Hepatocyte (in vitro differentiated cells): ENCODE measurements around the gene ANO4. TPM values are rescaled to one million over a fixed set of nuclear protein-coding genes. Genes with fewer than 3 reads are reported as not detected.

Experiments
- DNase-seq: peaks from one replicate; pipeline ENCODE4 v3.0.0-alpha.2; 2016; ENCODE audit warnings: low spot score
- H2AFZ ChIP-seq: fragments of 200-600 bp; sonication (generic); 2 replicates; pipeline ENCODE4 v1.6.0; 2016; ENCODE audit warnings: antibody characterized with exemption, mild to moderate bottlenecking
- H3K27ac ChIP-seq: fragments of 200-600 bp; sonication (generic); 2 replicates; pipeline ENCODE4 v1.5.1; 2016; ENCODE audit warnings: mild to moderate bottlenecking
- H3K27me3 ChIP-seq: fragments of 200-600 bp; sonication (generic); 2 replicates; pipeline ENCODE4 v1.6.1; 2016
- H3K36me3 ChIP-seq: fragments of 200-600 bp; sonication (generic); replicated peaks from 2 replicates; pipeline ENCODE4 v1.5.1; 2016; ENCODE audit warnings: low read depth; ENCODE audit not compliant: insufficient read depth
- H3K4me1 ChIP-seq: fragments of 200-600 bp; sonication (generic); 2 replicates; pipeline ENCODE4 v1.5.1; 2016; ENCODE audit warnings: mild to moderate bottlenecking, moderate library complexity; ENCODE audit not compliant: insufficient read depth
- H3K4me2 ChIP-seq: fragments of 200-600 bp; sonication (generic); 2 replicates; pipeline ENCODE4 v1.6.0; 2016
- H3K4me3 ChIP-seq: fragments of 200-600 bp; sonication (generic); 2 replicates; pipeline ENCODE4 v1.5.1; 2016; ENCODE audit warnings: mild to moderate bottlenecking
- H3K79me2 ChIP-seq: fragments of 200-600 bp; sonication (generic); 2 replicates; pipeline ENCODE4 v1.6.0; 2017; ENCODE audit warnings: mild to moderate bottlenecking
- H3K9me2 ChIP-seq: fragments of 200-600 bp; sonication (generic); replicated peaks from 2 replicates; pipeline ENCODE4 v1.6.0; 2017; ENCODE audit warnings: mild to moderate bottlenecking; ENCODE audit not compliant: insufficient read depth
- H3K9me3 ChIP-seq: fragments of 200-600 bp; sonication (generic); 2 replicates; pipeline ENCODE4 v1.5.1; 2016; ENCODE audit warnings: low read depth, mild to moderate bottlenecking
- H4K20me1 ChIP-seq: fragments of 200-600 bp; sonication (generic); 2 replicates; pipeline ENCODE4 v1.6.0; 2016; ENCODE audit warnings: mild to moderate bottlenecking; ENCODE audit not compliant: insufficient read depth, poor library complexity, severe bottlenecking
- EZH2 ChIP-seq: fragments of 200-600 bp; sonication (generic); IDR thresholded peaks from 2 replicates; pipeline ENCODE4 v1.6.1; 2016; ENCODE audit warnings: antibody characterized with exemption, mild to moderate bottlenecking, borderline replicate concordance
- EZH2phosphoT487 ChIP-seq: fragments of 200-600 bp; sonication (generic); IDR thresholded peaks from one replicate; pipeline ENCODE4 v1.6.1; 2018; ENCODE audit warnings: antibody characterized with exemption, mild to moderate bottlenecking, low read depth, moderate library complexity; ENCODE audit not compliant: unreplicated experiment, severe bottlenecking
- WGBS: methylation state at CpG from one replicate; pipeline ENCODE4 v1.1.6; 2016; ENCODE audit warnings: low lambda C conversion rate; ENCODE audit errors: missing lambda C conversion rate; 5-methylcytosine and 5-hydroxymethylcytosine counted together
- polyA plus RNA-seq: library from polyadenylated mRNA; unstranded; fragments of >200 nt; fragmentation: Nextera tagmentation; extraction: Ambion mirVana; gene quantifications from 2 replicates; pipeline ENCODE4 v1.2.1, GENCODE V29; 2016
- total RNA-seq: library from RNA; depleted of rRNA; stranded (reverse); fragments of >200 nt; gene quantifications from 2 replicates; pipeline ENCODE4 v1.2.3, GENCODE V29; 2014
- TF ChIP-seq, protein P1 (sequence below): fragments of 200-600 bp; sonication (generic); IDR thresholded peaks from 2 replicates; pipeline ENCODE4 v1.5.1; 2016; ENCODE audit warnings: antibody characterized with exemption, mild to moderate bottlenecking; ENCODE audit not compliant: poor library complexity

The ANO4 gene
- total and polyA plus RNA-seq, 2 experiments from 2014 or later, result 1.6 to 2.3 TPM

DNA sequence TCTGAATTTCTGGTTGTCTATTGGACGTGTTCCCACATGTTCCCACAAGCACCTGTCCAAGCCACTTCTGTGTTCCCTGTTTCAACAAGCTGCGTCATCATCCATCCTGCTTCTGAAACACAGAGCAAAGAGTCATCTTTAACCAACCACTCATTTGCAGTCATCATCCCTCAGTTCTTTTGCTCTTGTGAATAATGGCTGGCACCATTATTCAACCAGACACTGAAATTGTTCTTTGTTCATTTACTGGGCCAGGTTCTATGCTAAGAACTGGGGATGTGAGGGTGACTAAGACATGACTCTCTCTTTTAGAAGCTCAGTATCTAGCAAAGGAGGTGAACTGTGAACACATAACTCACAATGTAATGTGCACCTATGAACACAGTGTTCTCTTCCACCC is 40.7 kb upstream of the ANO4 start:
- Histone ChIP-seq H3K9me2 (no peaks in the 10 kb centered on the region), H2AFZ (no peak overlapping the region), H4K20me1 (no peaks in the 10 kb centered on the region), H3K4me3 (no peak overlapping the region), H3K9me3 (no peaks in the 10 kb centered on the region), H3K36me3 (no peaks in the 10 kb centered on the region), H3K27me3 (no peaks in the 10 kb centered on the region), H3K27ac (no peak overlapping the region), H3K79me2 (no peaks in the 10 kb centered on the region), H3K4me1 (no peaks in the 10 kb centered on the region), H3K4me2 (no peak overlapping the region)
- TF ChIP-seq, protein P1, sequence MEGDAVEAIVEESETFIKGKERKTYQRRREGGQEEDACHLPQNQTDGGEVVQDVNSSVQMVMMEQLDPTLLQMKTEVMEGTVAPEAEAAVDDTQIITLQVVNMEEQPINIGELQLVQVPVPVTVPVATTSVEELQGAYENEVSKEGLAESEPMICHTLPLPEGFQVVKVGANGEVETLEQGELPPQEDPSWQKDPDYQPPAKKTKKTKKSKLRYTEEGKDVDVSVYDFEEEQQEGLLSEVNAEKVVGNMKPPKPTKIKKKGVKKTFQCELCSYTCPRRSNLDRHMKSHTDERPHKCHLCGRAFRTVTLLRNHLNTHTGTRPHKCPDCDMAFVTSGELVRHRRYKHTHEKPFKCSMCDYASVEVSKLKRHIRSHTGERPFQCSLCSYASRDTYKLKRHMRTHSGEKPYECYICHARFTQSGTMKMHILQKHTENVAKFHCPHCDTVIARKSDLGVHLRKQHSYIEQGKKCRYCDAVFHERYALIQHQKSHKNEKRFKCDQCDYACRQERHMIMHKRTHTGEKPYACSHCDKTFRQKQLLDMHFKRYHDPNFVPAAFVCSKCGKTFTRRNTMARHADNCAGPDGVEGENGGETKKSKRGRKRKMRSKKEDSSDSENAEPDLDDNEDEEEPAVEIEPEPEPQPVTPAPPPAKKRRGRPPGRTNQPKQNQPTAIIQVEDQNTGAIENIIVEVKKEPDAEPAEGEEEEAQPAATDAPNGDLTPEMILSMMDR, result no peak
- DNase-seq, result no peak
- WGBS, result 88% methylated on average over 2 of the region's 2 CpGs

DNA sequence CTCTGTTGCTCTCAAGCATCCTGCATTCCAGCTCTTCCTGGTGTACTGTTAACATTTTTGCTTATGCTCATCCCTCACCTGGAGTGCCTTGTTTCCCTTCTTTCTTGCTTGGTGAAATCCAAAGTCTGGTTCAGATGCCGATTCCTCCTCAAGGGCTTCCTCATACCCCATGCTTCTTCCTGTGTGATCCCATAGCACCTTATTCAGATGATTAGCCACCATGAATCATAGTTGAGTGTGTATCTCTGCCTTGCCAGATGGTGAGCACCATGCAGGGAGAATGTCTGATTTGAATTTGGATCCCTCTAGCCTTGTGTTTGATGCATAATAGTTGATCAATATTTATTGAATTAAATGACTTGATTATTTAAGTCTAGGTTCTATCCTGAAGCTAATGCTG is 39.4 kb upstream of the ANO4 start:
- no peaks in the 10 kb centered on the region for H3K27me3 ChIP-seq
- no peak for DNase-seq
- no peaks in the 10 kb centered on the region for H3K36me3 ChIP-seq
- no peaks in the 10 kb centered on the region for H3K9me2 ChIP-seq
- no peaks in the 10 kb centered on the region for H4K20me1 ChIP-seq
- no peak overlapping the region for H3K4me3 ChIP-seq
- no peak overlapping the region for H3K27ac ChIP-seq
- WGBS, result 100% methylated on average over 1 of the region's 1 CpG
- no peak for TF ChIP-seq EZH2
- no peak for TF ChIP-seq EZH2phosphoT487
- TF ChIP-seq, protein P1, result no peak
- H3K79me2 ChIP-seq, result no peaks in the 10 kb centered on the region
- no peaks in the 10 kb centered on the region for H3K4me1 ChIP-seq
- no peaks in the 10 kb centered on the region for H3K9me3 ChIP-seq
- no peak overlapping the region for H2AFZ ChIP-seq
- no peak overlapping the region for H3K4me2 ChIP-seq

DNA sequence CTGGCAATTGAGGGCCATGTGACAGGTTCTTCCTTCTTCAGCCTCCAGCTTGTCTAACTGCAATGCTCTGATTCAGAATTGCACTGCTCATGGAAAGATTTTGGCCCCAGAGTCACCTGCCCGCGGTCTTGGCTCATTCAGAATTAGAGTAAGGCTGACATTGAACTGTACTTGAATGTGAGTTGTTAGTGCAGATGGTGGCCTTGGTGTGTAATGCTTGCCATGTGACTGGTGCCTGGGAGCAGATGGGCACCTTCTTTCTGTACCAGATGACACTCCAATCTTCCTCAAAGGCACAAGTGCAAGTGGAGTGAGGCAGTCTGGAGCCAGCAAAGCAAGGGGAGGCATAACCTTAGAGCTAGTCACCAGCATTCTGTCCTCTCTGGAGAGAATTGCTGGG is 36.5 kb upstream of the ANO4 start:
- Histone ChIP-seq H3K9me3 (no peaks in the 10 kb centered on the region), H3K27me3 (no peaks in the 10 kb centered on the region), H3K4me3 (no peak overlapping the region), H3K36me3 (no peaks in the 10 kb centered on the region), H3K9me2 (no peaks in the 10 kb centered on the region), H3K79me2 (no peaks in the 10 kb centered on the region), H3K4me2 (no peak overlapping the region), H3K27ac (no peak overlapping the region), H3K4me1 (no peaks in the 10 kb centered on the region), H2AFZ (no peak overlapping the region), H4K20me1 (no peaks in the 10 kb centered on the region)
- DNase-seq, result no peak
- TF ChIP-seq, protein P1, result no peak
- TF ChIP-seq EZH2 (no peak), EZH2phosphoT487 (no peak)
- 93% methylated on average over 2 of the region's 2 CpGs for WGBS

DNA sequence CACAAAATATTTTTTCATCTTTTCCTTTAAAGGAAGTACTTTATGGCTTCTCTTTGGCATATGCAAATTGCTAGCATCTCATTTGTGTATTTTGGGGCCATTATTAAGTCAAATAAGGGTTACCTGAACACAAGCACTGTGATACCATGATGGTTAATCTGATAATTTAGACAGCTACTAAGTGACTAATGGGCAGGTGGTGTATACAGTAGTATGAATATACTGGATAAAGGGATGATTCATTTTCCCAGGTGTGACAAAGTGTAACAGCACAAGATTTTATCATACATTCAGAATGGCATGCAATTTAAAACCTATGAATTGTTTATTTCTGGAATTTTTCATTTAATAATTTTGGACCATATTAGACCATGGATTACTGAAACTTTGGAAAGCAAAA is 27.2 kb upstream of the ANO4 start:
- no peak for DNase-seq
- H3K4me3 ChIP-seq, result no peak overlapping the region
- H2AFZ ChIP-seq, result no peak overlapping the region
- TF ChIP-seq EZH2phosphoT487 (no peak), EZH2 (no peak)
- TF ChIP-seq, protein P1, result no peak
- H3K9me3 ChIP-seq, result no peaks in the 10 kb centered on the region
- no peak overlapping the region for H3K4me2 ChIP-seq
- H3K79me2 ChIP-seq, result no peaks in the 10 kb centered on the region
- no peaks in the 10 kb centered on the region for H3K9me2 ChIP-seq
- H3K27ac ChIP-seq, result no peak overlapping the region
- H3K27me3 ChIP-seq, result no peaks in the 10 kb centered on the region
- H4K20me1 ChIP-seq, result no peaks in the 10 kb centered on the region
- no peaks in the 10 kb centered on the region for H3K36me3 ChIP-seq
- no peaks in the 10 kb centered on the region for H3K4me1 ChIP-seq
